ENCODE data around the gene CENPP. TPM values are rescaled to one million over a fixed set of nuclear protein-coding genes. Genes with fewer than 3 reads are reported as not detected.

Gene CENPP
- total RNA-seq, 5 donors from 2014 or later (not counting 1 experiment from before 2014, with no cell fraction given), result 1.9 to 5.0 (median 4.3) TPM

- no peak for DNase-seq
- H3K4me1 Mint-ChIP-seq, result peaks cover 0 to 2% (median 0%) of the 10 kb centered on the region in 3 donors
- no peak overlapping the region for H3K4me3 ChIP-seq (ENCODE audit: control insufficient read depth in 1 of 2, extremely low read depth in 1 of 2, low read length in 1 of 2)
- no peaks in the 10 kb centered on the region for H3K27me3 ChIP-seq (replicated peaks in 1 of 2; ENCODE audit: control insufficient read depth in 2 of 2, extremely low read depth in 1 of 2, insufficient read depth in 2 of 2, low read length in 1 of 2)
- H3K9me3 Mint-ChIP-seq, result no peaks in the 10 kb centered on the region
- POLR2A ChIA-PET, result interaction anchor here in 1 of 2 donors (0.6 kb wide), 1 partner anchor 472 kb away, joined by 5 read pairs; no protein-coding TSS in a partner anchor
- H3K36me3 Mint-ChIP-seq, result peaks cover 3% of the 10 kb centered on the region
- CTCF ChIA-PET, result no interaction called here
- H3K27ac Mint-ChIP-seq, result no peak overlapping the region
- 99% methylated on average over 8 of the region's 9 CpGs for WGBS (ENCODE audit: insufficient coverage)
- H3K4me1 ChIP-seq (ENCODE audit: control insufficient read depth in 1 of 2, extremely low read depth in 1 of 2, insufficient read depth in 2 of 2, low read length in 2 of 2), result no peaks in the 10 kb centered on the region
- H3K4me3 Mint-ChIP-seq, result no peak overlapping the region
- no peaks in the 10 kb centered on the region for H3K27me3 Mint-ChIP-seq
- ATAC-seq (replicated peaks in 1 of 4), result no peak
- H3K27ac ChIP-seq (ENCODE audit: low read length), result no peak overlapping the region
- H3K9me3 ChIP-seq, result no peaks in the 10 kb centered on the region
- H3K36me3 ChIP-seq (ENCODE audit: control insufficient read depth in 2 of 2, extremely low read depth in 1 of 2, insufficient read depth in 1 of 2, low read length in 1 of 2), result no peaks in the 10 kb centered on the region
Measured at GRCh38 chr9:92493749-92494387, 168.1 kb downstream of the CENPP start.

GRCh38 chr9:92494856-92495255, 169.1 kb downstream of the CENPP start:
- no peaks in the 10 kb centered on the region for H3K27me3 Mint-ChIP-seq
- H3K9me3 Mint-ChIP-seq, result no peaks in the 10 kb centered on the region
- H3K9me3 ChIP-seq, result no peaks in the 10 kb centered on the region
- no peak overlapping the region for H3K4me3 Mint-ChIP-seq
- no peak overlapping the region for H3K27ac ChIP-seq (ENCODE audit: low read length)
- no CpG with 5 or more reads among the region's 2 CpGs for WGBS (ENCODE audit: insufficient coverage)
- H3K36me3 ChIP-seq (ENCODE audit: control insufficient read depth in 2 of 2, extremely low read depth in 1 of 2, insufficient read depth in 1 of 2, low read length in 1 of 2), result no peaks in the 10 kb centered on the region
- ChIA-PET POLR2A (interaction anchor here in 1 of 2 donors (0.6 kb wide), 1 partner anchor 56 kb away, joined by 4 read pairs; no protein-coding TSS in a partner anchor), CTCF (no interaction called here)
- DNase-seq (no peak), ATAC-seq (replicated peaks in 1 of 4) (no peak)
- no peaks in the 10 kb centered on the region for H3K27me3 ChIP-seq (replicated peaks in 1 of 2; ENCODE audit: control insufficient read depth in 2 of 2, extremely low read depth in 1 of 2, insufficient read depth in 2 of 2, low read length in 1 of 2)
- H3K4me1 ChIP-seq (ENCODE audit: control insufficient read depth in 1 of 2, extremely low read depth in 1 of 2, insufficient read depth in 2 of 2, low read length in 2 of 2), result no peaks in the 10 kb centered on the region
- peaks cover 3% of the 10 kb centered on the region for H3K36me3 Mint-ChIP-seq
- no peak overlapping the region for H3K27ac Mint-ChIP-seq
- peaks cover 0 to 2% (median 0%) of the 10 kb centered on the region in 3 donors for H3K4me1 Mint-ChIP-seq
- H3K4me3 ChIP-seq (ENCODE audit: control insufficient read depth in 1 of 2, extremely low read depth in 1 of 2, low read length in 1 of 2), result no peak overlapping the region

- ATAC-seq (replicated peaks in 1 of 4), result no peak
- no peaks in the 10 kb centered on the region for H3K27me3 ChIP-seq (replicated peaks in 1 of 2; ENCODE audit: control insufficient read depth in 2 of 2, extremely low read depth in 1 of 2, insufficient read depth in 2 of 2, low read length in 1 of 2)
- ChIA-PET CTCF (no interaction called here), POLR2A (no interaction called here)
- H3K36me3 ChIP-seq (ENCODE audit: control insufficient read depth in 2 of 2, extremely low read depth in 1 of 2, insufficient read depth in 1 of 2, low read length in 1 of 2), result no peaks in the 10 kb centered on the region
- Mint-ChIP-seq H3K27me3 (no peaks in the 10 kb centered on the region), H3K4me3 (no peak overlapping the region), H3K27ac (no peak overlapping the region), H3K9me3 (no peaks in the 10 kb centered on the region), H3K36me3 (peaks cover 3% of the 10 kb centered on the region), H3K4me1 (no peaks in the 10 kb centered on the region)
- H3K27ac ChIP-seq (ENCODE audit: low read length), result no peak overlapping the region
- no peaks in the 10 kb centered on the region for H3K4me1 ChIP-seq (ENCODE audit: control insufficient read depth in 1 of 2, extremely low read depth in 1 of 2, insufficient read depth in 2 of 2, low read length in 2 of 2)
- H3K4me3 ChIP-seq (ENCODE audit: control insufficient read depth in 1 of 2, extremely low read depth in 1 of 2, low read length in 1 of 2), result no peak overlapping the region
- H3K9me3 ChIP-seq, result no peaks in the 10 kb centered on the region
- DNase-seq, result no peak
- WGBS (ENCODE audit: insufficient coverage), result no CpG with 5 or more reads among the region's 5 CpGs
Measured at GRCh38 chr9:92496396-92497176, 170.8 kb downstream of the CENPP start.

- ChIA-PET CTCF (interaction anchor here in 1 of 2 donors (0.6 kb wide), 2 partner anchors 127 to 151 kb away, joined by 3 read pairs; no protein-coding TSS in a partner anchor), POLR2A (no interaction called here)
- Histone ChIP-seq H3K36me3 (ENCODE audit: control insufficient read depth in 2 of 2, extremely low read depth in 1 of 2, insufficient read depth in 1 of 2, low read length in 1 of 2) (no peaks in the 10 kb centered on the region), H3K9me3 (no peaks in the 10 kb centered on the region), H3K27ac (ENCODE audit: low read length) (no peak overlapping the region), H3K4me3 (ENCODE audit: control insufficient read depth in 1 of 2, extremely low read depth in 1 of 2, low read length in 1 of 2) (no peak overlapping the region), H3K27me3 (replicated peaks in 1 of 2; ENCODE audit: control insufficient read depth in 2 of 2, extremely low read depth in 1 of 2, insufficient read depth in 2 of 2, low read length in 1 of 2) (no peaks in the 10 kb centered on the region), H3K4me1 (ENCODE audit: control insufficient read depth in 1 of 2, extremely low read depth in 1 of 2, insufficient read depth in 2 of 2, low read length in 2 of 2) (no peaks in the 10 kb centered on the region)
- Mint-ChIP-seq H3K9me3 (no peaks in the 10 kb centered on the region), H3K27me3 (no peaks in the 10 kb centered on the region), H3K4me1 (no peaks in the 10 kb centered on the region), H3K4me3 (no peak overlapping the region), H3K27ac (no peak overlapping the region), H3K36me3 (peaks cover 3% of the 10 kb centered on the region)
- no peak for DNase-seq
- no peak for ATAC-seq (replicated peaks in 1 of 4)
- no CpG with 5 or more reads among the region's 2 CpGs for WGBS (ENCODE audit: insufficient coverage)
Measured at GRCh38 chr9:92499701-92500100, 173.9 kb downstream of the CENPP start.

GRCh38 chr9:92500725-92501124, 175.0 kb downstream of the CENPP start:
- Mint-ChIP-seq H3K4me1 (no peaks in the 10 kb centered on the region), H3K27me3 (no peaks in the 10 kb centered on the region), H3K4me3 (no peak overlapping the region), H3K9me3 (no peaks in the 10 kb centered on the region), H3K36me3 (peaks cover 3% of the 10 kb centered on the region), H3K27ac (no peak overlapping the region)
- Histone ChIP-seq H3K4me1 (ENCODE audit: control insufficient read depth in 1 of 2, extremely low read depth in 1 of 2, insufficient read depth in 2 of 2, low read length in 2 of 2) (no peaks in the 10 kb centered on the region), H3K4me3 (ENCODE audit: control insufficient read depth in 1 of 2, extremely low read depth in 1 of 2, low read length in 1 of 2) (no peak overlapping the region), H3K36me3 (ENCODE audit: control insufficient read depth in 2 of 2, extremely low read depth in 1 of 2, insufficient read depth in 1 of 2, low read length in 1 of 2) (no peaks in the 10 kb centered on the region), H3K27ac (ENCODE audit: low read length) (no peak overlapping the region), H3K9me3 (no peaks in the 10 kb centered on the region), H3K27me3 (replicated peaks in 1 of 2; ENCODE audit: control insufficient read depth in 2 of 2, extremely low read depth in 1 of 2, insufficient read depth in 2 of 2, low read length in 1 of 2) (no peaks in the 10 kb centered on the region)
- POLR2A ChIA-PET, result no interaction called here
- CTCF ChIA-PET, result no interaction called here
- DNase-seq, result no peak
- ATAC-seq (replicated peaks in 1 of 4), result no peak
- 96% methylated on average over 4 of the region's 5 CpGs for WGBS (ENCODE audit: insufficient coverage)

- Histone ChIP-seq H3K4me1 (ENCODE audit: control insufficient read depth in 1 of 2, extremely low read depth in 1 of 2, insufficient read depth in 2 of 2, low read length in 2 of 2) (no peaks in the 10 kb centered on the region), H3K9me3 (no peaks in the 10 kb centered on the region), H3K27ac (ENCODE audit: low read length) (no peak overlapping the region), H3K4me3 (ENCODE audit: control insufficient read depth in 1 of 2, extremely low read depth in 1 of 2, low read length in 1 of 2) (no peak overlapping the region), H3K27me3 (replicated peaks in 1 of 2; ENCODE audit: control insufficient read depth in 2 of 2, extremely low read depth in 1 of 2, insufficient read depth in 2 of 2, low read length in 1 of 2) (no peaks in the 10 kb centered on the region), H3K36me3 (ENCODE audit: control insufficient read depth in 2 of 2, extremely low read depth in 1 of 2, insufficient read depth in 1 of 2, low read length in 1 of 2) (no peaks in the 10 kb centered on the region)
- no peak for ATAC-seq (replicated peaks in 1 of 4)
- Mint-ChIP-seq H3K4me3 (no peak overlapping the region), H3K4me1 (no peaks in the 10 kb centered on the region), H3K27ac (no peak overlapping the region), H3K9me3 (no peaks in the 10 kb centered on the region), H3K36me3 (peaks cover 3% of the 10 kb centered on the region), H3K27me3 (no peaks in the 10 kb centered on the region)
- peak in 1 of 35 experiments; percentile 10 for DNase-seq
- ChIA-PET POLR2A (no interaction called here), CTCF (interaction anchor here in 1 of 2 donors (0.6 to 0.7 kb wide), 2 partner anchors 264 to 1091 kb away, joined by 3 read pairs; no protein-coding TSS in a partner anchor)
- 80% methylated on average over 3 of the region's 5 CpGs for WGBS (ENCODE audit: insufficient coverage)
Measured at GRCh38 chr9:92501671-92502393, 176.1 kb downstream of the CENPP start.
